ENCODE measurements around the gene GPR35. TPM values are rescaled to one million over a fixed set of nuclear protein-coding genes. Genes with fewer than 3 reads are reported as not detected.

Gene GPR35
- total and polyA plus RNA-seq, 2 of the 13 experiments (the other 11 are each of a cell fraction or from before 2014, with no cell fraction given), result 27.1 to 44.2 TPM

- TF ChIP-seq FUBP1 (CRISPR knock-in tag; IDR thresholded peaks at IDR 0.05; ENCODE audit: borderline replicate concordance) (no peak), ZNF318 (CRISPR knock-in tag; IDR thresholded peaks at IDR 0.05) (no peak), ZNF761 (CRISPR knock-in tag; conservative IDR thresholded peaks at IDR 0.05) (0 out of 2 replicates have a peak, but pooled peaks have one; percentile 18), ZFP91 (CRISPR knock-in tag; IDR thresholded peaks at IDR 0.05; ENCODE audit: borderline replicate concordance) (peak; percentile 86), ZNF274 (CRISPR knock-in tag; IDR thresholded peaks at IDR 0.05) (peak; percentile 84; the same call in 1 of the 2 replicates), ZZZ3 (CRISPR knock-in tag; IDR thresholded peaks at IDR 0.05; ENCODE audit: borderline replicate concordance) (no peak), ZFX (CRISPR knock-in tag; IDR thresholded peaks at IDR 0.05; ENCODE audit: low read depth) (peak; percentile 68; the same call in 1 of the 2 replicates), PRDM10 (CRISPR knock-in tag; IDR thresholded peaks at IDR 0.05; ENCODE audit: low read depth) (peak; percentile 75), YEATS2 (CRISPR knock-in tag; IDR thresholded peaks at IDR 0.05; ENCODE audit: borderline replicate concordance) (peak; percentile 63; the same call in 1 of the 2 replicates), ZSCAN9 (CRISPR knock-in tag; IDR thresholded peaks at IDR 0.05; ENCODE audit: borderline replicate concordance) (peak; percentile 89), ZNF10 (CRISPR knock-in tag; IDR thresholded peaks at IDR 0.05; ENCODE audit: borderline replicate concordance, low read depth) (no peak)
These were observed 45.3 kb upstream of the GPR35 start (continued) for GRCh38 chr2:240579771-240580614.
